IMR-90 (cell line): ENCODE measurements around the gene SPON1. TPM values are rescaled to one million over a fixed set of nuclear protein-coding genes. Genes with fewer than 3 reads are reported as not detected.

ENCODE experiments used
- ATAC-seq: fragments of 200-7000 bp; cut with Tn5 transposase; 2 replicates; pipeline ENCODE4 v1.9.1; 2020; ENCODE audit warnings: low read depth, mild to moderate bottlenecking, moderate library complexity
- BruUV-seq: library from RNA; stranded (reverse); fragments of 400-500 nt; replicated peaks from 2 replicates; lab custom pipeline; 2021; lab: Mats Ljungman, UMichigan
- CTCF ChIA-PET: fragments of 300-600 bp; formaldehyde crosslinking; extraction: SDS; loops from one replicate; lab custom pipeline; 2021; ENCODE audit warnings: antibody characterized with exemption; lab: Yijun Ruan, JAX
- POLR2A ChIA-PET: fragments of 300-600 bp; sonication (Branson Sonifier 250); formaldehyde crosslinking; loops from one replicate; lab custom pipeline; 2022; ENCODE audit warnings: antibody characterized with exemption; ENCODE audit not compliant: unreplicated experiment; lab: Charles Lee
- DNase-seq: peaks from one replicate; pipeline ENCODE4 v3.0.0; 2013
- H2AFZ ChIP-seq: replicated peaks from 2 replicates; pipeline ENCODE3; 2013; ENCODE audit warnings: low read length, mild to moderate bottlenecking; ENCODE audit not compliant: poor library complexity
- H2AK5ac ChIP-seq: 2 replicates; pipeline ENCODE4 v1.6.1; 2013; ENCODE audit warnings: low read depth, low read length, inconsistent platforms
- H2AK9ac ChIP-seq: replicated peaks from 2 replicates; pipeline ENCODE3; 2013; ENCODE audit warnings: mild to moderate bottlenecking, low read depth, low read length, moderate library complexity; ENCODE audit not compliant: poor library complexity
- H2BK120ac ChIP-seq: 2 replicates; pipeline ENCODE4 v1.6.1; 2013; ENCODE audit warnings: low read depth, low read length, inconsistent platforms
- H2BK15ac ChIP-seq: 3 replicates; pipeline ENCODE4 v1.6.1; 2013; ENCODE audit warnings: low read depth, low read length, inconsistent platforms
- H2BK20ac ChIP-seq: 2 replicates; pipeline ENCODE4 v1.6.1; 2013; ENCODE audit warnings: low read depth, mild to moderate bottlenecking, inconsistent platforms, low read length, moderate library complexity
- H2BK5ac ChIP-seq: 2 replicates; pipeline ENCODE4 v1.6.1; 2013; ENCODE audit warnings: mild to moderate bottlenecking, low read depth, low read length, inconsistent platforms; ENCODE audit not compliant: poor library complexity, severe bottlenecking
- H3K14ac ChIP-seq: replicated peaks from 2 replicates; pipeline ENCODE4 v1.6.1; 2013; ENCODE audit warnings: low read depth, low read length, inconsistent platforms
- H3K18ac ChIP-seq: 2 replicates; pipeline ENCODE4 v1.6.1; 2013; ENCODE audit warnings: low read depth, low read length, control low read depth
- H3K23ac ChIP-seq: 2 replicates; pipeline ENCODE4 v1.6.1; 2013; ENCODE audit warnings: low read depth, low read length, inconsistent platforms
- H3K27ac ChIP-seq: 2 replicates; pipeline ENCODE4 v1.5.1; 2013; ENCODE audit warnings: mild to moderate bottlenecking, control low read depth, low read length; ENCODE audit not compliant: insufficient read depth
- H3K27me3 ChIP-seq: 2 replicates; pipeline ENCODE4 v1.6.1; 2013; ENCODE audit warnings: low read length; ENCODE audit not compliant: control insufficient read depth, insufficient read depth
- H3K36me3 ChIP-seq: 2 replicates; pipeline ENCODE4 v1.6.1; 2013; ENCODE audit warnings: low read length, mixed read lengths; ENCODE audit not compliant: control insufficient read depth, insufficient read depth
- H3K4ac ChIP-seq: 2 replicates; pipeline ENCODE4 v1.6.1; 2013; ENCODE audit warnings: low read depth, low read length, inconsistent platforms
- H3K4me1 ChIP-seq: 2 replicates; pipeline ENCODE4 v1.6.1; 2013; ENCODE audit warnings: low read length, mixed read lengths; ENCODE audit not compliant: control insufficient read depth, insufficient read depth
- H3K4me2 ChIP-seq: 2 replicates; pipeline ENCODE4 v1.6.1; 2013; ENCODE audit warnings: low read depth, mild to moderate bottlenecking, control low read depth, low read length, moderate library complexity
- H3K4me3 ChIP-seq: 2 replicates; pipeline ENCODE4 v1.5.1; 2013; ENCODE audit warnings: low read depth, mild to moderate bottlenecking, control low read depth, low read length, moderate library complexity; ENCODE audit not compliant: insufficient read depth
- H3K56ac ChIP-seq: 2 replicates; pipeline ENCODE4 v1.6.1; 2013; ENCODE audit warnings: low read length, inconsistent platforms; ENCODE audit not compliant: insufficient read depth; ENCODE audit errors: extremely low read depth
- H3K79me1 ChIP-seq, 2 experiments: 2 replicates each; pipeline ENCODE4 v1.6.1; 2013; ENCODE audit warnings: low read length in 2 of 2, inconsistent platforms in 1 of 2, low read depth in 1 of 2
- H3K9ac ChIP-seq: 2 replicates; pipeline ENCODE4 v1.6.1; 2013; ENCODE audit warnings: low read depth, low read length, control low read depth
- H3K9me1 ChIP-seq: 2 replicates; pipeline ENCODE4 v1.6.1; 2013; ENCODE audit warnings: low read length, inconsistent platforms; ENCODE audit not compliant: insufficient read depth
- H3K9me3 ChIP-seq: 2 replicates; pipeline ENCODE4 v1.6.1; 2013; ENCODE audit warnings: low read length; ENCODE audit not compliant: control insufficient read depth, insufficient read depth
- H4K20me1 ChIP-seq: 2 replicates; pipeline ENCODE4 v1.6.1; 2013; ENCODE audit warnings: low read length, inconsistent platforms; ENCODE audit not compliant: insufficient read depth
- H4K5ac ChIP-seq: 2 replicates; pipeline ENCODE4 v1.6.1; 2013; ENCODE audit warnings: mild to moderate bottlenecking, low read depth, low read length, control low read depth
- H4K8ac ChIP-seq, 2 experiments: 2 replicates each; pipeline ENCODE4 v1.6.1; 2013; ENCODE audit warnings: low read depth in 2 of 2, low read length in 2 of 2, control low read depth in 1 of 2, inconsistent platforms in 1 of 2
- H4K91ac ChIP-seq: 2 replicates; pipeline ENCODE4 v1.6.1; 2013; ENCODE audit warnings: low read depth, low read length, inconsistent platforms; ENCODE audit not compliant: insufficient read depth
- BHLHE40 ChIP-seq: fragments of 150-350 bp; IDR thresholded peaks from 2 replicates; pipeline ENCODE4 v1.6.1; 2016; ENCODE audit warnings: mild to moderate bottlenecking, low read depth, low read length
- CEBPB ChIP-seq: IDR thresholded peaks from 2 replicates; pipeline ENCODE4 v1.6.1; 2012; ENCODE audit warnings: low read depth, low read length, improper control_type of control experiment
- CHD1 ChIP-seq: IDR thresholded peaks from 2 replicates; pipeline ENCODE4 v1.6.1; 2012; ENCODE audit warnings: low read depth, low read length, improper control_type of control experiment
- FOS ChIP-seq: fragments of 150-350 bp; IDR thresholded peaks from 2 replicates; pipeline ENCODE4 v1.6.1; 2016; ENCODE audit warnings: low read depth, low read length
- MAFK ChIP-seq: IDR thresholded peaks from 2 replicates; pipeline ENCODE4 v1.6.1; 2012; ENCODE audit warnings: low read depth, low read length, improper control_type of control experiment
- MAZ ChIP-seq: IDR thresholded peaks from 2 replicates; pipeline ENCODE4 v1.6.1; 2012; ENCODE audit warnings: low read depth, mild to moderate bottlenecking, low read length, improper control_type of control experiment, moderate library complexity, borderline replicate concordance
- MXI1 ChIP-seq: IDR thresholded peaks from 2 replicates; pipeline ENCODE4 v1.6.1; 2012; ENCODE audit warnings: low read depth, mild to moderate bottlenecking, low read length, moderate library complexity, borderline replicate concordance
- NFE2L2 ChIP-seq: fragments of 150-350 bp; IDR thresholded peaks from 2 replicates; pipeline ENCODE4 v1.6.1; 2016; ENCODE audit warnings: low read depth, mild to moderate bottlenecking, low read length
- POLR2A ChIP-seq: IDR thresholded peaks from 2 replicates; pipeline ENCODE4 v1.6.1; 2012; ENCODE audit warnings: mild to moderate bottlenecking, low read depth, low read length
- RAD21 ChIP-seq: IDR thresholded peaks from 2 replicates; pipeline ENCODE4 v1.6.1; 2012; ENCODE audit warnings: low read length, improper control_type of control experiment
- RCOR1 ChIP-seq: IDR thresholded peaks from 2 replicates; pipeline ENCODE4 v1.6.1; 2012; ENCODE audit warnings: mild to moderate bottlenecking, low read length, improper control_type of control experiment; ENCODE audit not compliant: insufficient replicate concordance
- RFX5 ChIP-seq: IDR thresholded peaks from 2 replicates; pipeline ENCODE4 v1.8.0; 2012; ENCODE audit warnings: low read depth, mild to moderate bottlenecking, low read length, moderate library complexity
- SMC3 ChIP-seq: fragments of 150-350 bp; IDR thresholded peaks from 2 replicates; pipeline ENCODE4 v1.6.1; 2016; ENCODE audit warnings: low read depth, mild to moderate bottlenecking, antibody characterized with exemption, low read length, moderate library complexity
- WGBS, 2 experiments: methylation state at CpG; one replicate each; pipeline versions ENCODE4 v1.1.5 to v1.1.7; 2013; ENCODE audit warnings: missing lambda C conversion rate in 2 of 2; ENCODE audit not compliant: insufficient read length in 1 of 2; ENCODE audit errors: extremely low coverage in 2 of 2; 5-methylcytosine and 5-hydroxymethylcytosine counted together
- dilution Hi-C: fragments of 300-500 bp; cut with HindIII; formaldehyde crosslinking; loops from one replicate; pipeline ENCODE4 v1.14.3; 2018; ENCODE audit warnings: low sequenced_read_pairs; ENCODE audit not compliant: unreplicated experiment
- in situ Hi-C: fragments of 300-500 bp; cut with MboI; formaldehyde crosslinking; loops from 3 replicates; pipeline ENCODE4 v1.14.3; 2019; ENCODE audit warnings: low sequenced_read_pairs, inconsistent platforms, mixed read lengths
- intact Hi-C: fragments of 100-400 bp; cut with micrococcal nuclease; formaldehyde crosslinking; loops from 2 replicates; pipeline ENCODE4 v1.10.0; 2022
- polyA plus RNA-seq, 3 experiments: library from polyadenylated mRNA; depleted of rRNA; stranded (reverse); fragments of >200 nt; gene quantifications; 2 replicates each; pipeline ENCODE4 v1.2.3, GENCODE V29; 2012; ENCODE audit warnings: low replicate concordance in 1 of 3
- total RNA-seq: library from RNA; depleted of rRNA; stranded (reverse); fragments of >200 nt; gene quantifications from 2 replicates; pipeline ENCODE4 v1.2.3, GENCODE V29; 2012
- TF ChIP-seq, protein P1 (sequence below): fragments of 150-350 bp; IDR thresholded peaks from 2 replicates; pipeline ENCODE4 v1.6.1; 2016; ENCODE audit warnings: low read depth, mild to moderate bottlenecking, low read length, moderate library complexity, borderline replicate concordance
- TF ChIP-seq, protein P2 (sequence below): conservative IDR thresholded peaks from 2 replicates; pipeline ENCODE4 v1.5.1; 2012; ENCODE audit warnings: mild to moderate bottlenecking, low read depth, low read length, improper control_type of control experiment
- TF ChIP-seq, protein P3 (sequence below): fragments of 150-350 bp; IDR thresholded peaks from 2 replicates; pipeline ENCODE4 v1.6.1; 2017; ENCODE audit warnings: mild to moderate bottlenecking, antibody characterized with exemption, low read length, low read depth

Gene SPON1
- total and polyA plus RNA-seq, 2 of the 4 experiments (the other 2 are of a cell fraction), result 0.62 to 0.72 TPM

DNA sequence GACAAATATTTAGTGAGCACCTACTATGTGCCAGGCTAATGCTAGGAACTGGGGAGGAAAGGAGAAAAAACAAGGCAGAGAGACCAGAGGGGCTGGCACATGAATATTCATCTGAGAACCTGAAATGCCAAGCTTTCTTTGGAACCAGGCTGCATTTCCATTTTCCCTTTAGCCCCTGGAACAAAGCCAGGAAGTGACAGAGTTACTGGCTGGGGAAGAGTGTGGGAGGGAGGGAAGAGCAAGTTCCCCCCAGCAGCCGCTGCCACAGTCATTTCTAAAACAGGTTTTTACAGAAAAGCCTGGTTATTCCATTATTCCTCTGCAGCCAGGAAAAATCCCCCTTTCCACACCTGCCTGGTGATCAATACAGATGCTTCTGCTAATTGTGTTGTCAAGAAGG, 97.0 kb downstream of the SPON1 start:
- Histone ChIP-seq H2BK20ac (no peak overlapping the region), H2BK5ac (no peak overlapping the region), H3K79me1 (no peaks in the 10 kb centered on the region), H3K18ac (no peak overlapping the region), H4K91ac (no peak overlapping the region), H2AFZ (no peak overlapping the region), H2AK9ac (no peak overlapping the region), H2BK15ac (no peak overlapping the region), H3K36me3 (no peaks in the 10 kb centered on the region), H3K4me1 (no peaks in the 10 kb centered on the region), H2BK120ac (no peak overlapping the region), H3K27me3 (peaks cover 4% of the 10 kb centered on the region; the same call in 1 of the 2 replicates), H4K5ac (no peak overlapping the region), H4K20me1 (no peaks in the 10 kb centered on the region), H4K8ac (no peak overlapping the region), H3K4ac (no peak overlapping the region), H3K27ac (no peak overlapping the region), H3K56ac (no peak overlapping the region), H3K23ac (no peak overlapping the region), H3K4me2 (no peak overlapping the region), H3K9me1 (no peaks in the 10 kb centered on the region), H3K9ac (no peak overlapping the region), H3K4me3 (no peak overlapping the region), H3K14ac (no peak overlapping the region), H3K9me3 (no peaks in the 10 kb centered on the region), H2AK5ac (no peak overlapping the region)
- in situ Hi-C loops, result no loop called here
- intact Hi-C loops, result no loop called here
- ATAC-seq (no peak), DNase-seq (no peak)
- TF ChIP-seq MXI1, result no peak
- no peak for TF ChIP-seq SMC3
- TF ChIP-seq, protein P1, sequence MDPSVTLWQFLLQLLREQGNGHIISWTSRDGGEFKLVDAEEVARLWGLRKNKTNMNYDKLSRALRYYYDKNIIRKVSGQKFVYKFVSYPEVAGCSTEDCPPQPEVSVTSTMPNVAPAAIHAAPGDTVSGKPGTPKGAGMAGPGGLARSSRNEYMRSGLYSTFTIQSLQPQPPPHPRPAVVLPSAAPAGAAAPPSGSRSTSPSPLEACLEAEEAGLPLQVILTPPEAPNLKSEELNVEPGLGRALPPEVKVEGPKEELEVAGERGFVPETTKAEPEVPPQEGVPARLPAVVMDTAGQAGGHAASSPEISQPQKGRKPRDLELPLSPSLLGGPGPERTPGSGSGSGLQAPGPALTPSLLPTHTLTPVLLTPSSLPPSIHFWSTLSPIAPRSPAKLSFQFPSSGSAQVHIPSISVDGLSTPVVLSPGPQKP, result no peak
- TF ChIP-seq BHLHE40, result no peak
- no peak for TF ChIP-seq RCOR1
- TF ChIP-seq, protein P2, sequence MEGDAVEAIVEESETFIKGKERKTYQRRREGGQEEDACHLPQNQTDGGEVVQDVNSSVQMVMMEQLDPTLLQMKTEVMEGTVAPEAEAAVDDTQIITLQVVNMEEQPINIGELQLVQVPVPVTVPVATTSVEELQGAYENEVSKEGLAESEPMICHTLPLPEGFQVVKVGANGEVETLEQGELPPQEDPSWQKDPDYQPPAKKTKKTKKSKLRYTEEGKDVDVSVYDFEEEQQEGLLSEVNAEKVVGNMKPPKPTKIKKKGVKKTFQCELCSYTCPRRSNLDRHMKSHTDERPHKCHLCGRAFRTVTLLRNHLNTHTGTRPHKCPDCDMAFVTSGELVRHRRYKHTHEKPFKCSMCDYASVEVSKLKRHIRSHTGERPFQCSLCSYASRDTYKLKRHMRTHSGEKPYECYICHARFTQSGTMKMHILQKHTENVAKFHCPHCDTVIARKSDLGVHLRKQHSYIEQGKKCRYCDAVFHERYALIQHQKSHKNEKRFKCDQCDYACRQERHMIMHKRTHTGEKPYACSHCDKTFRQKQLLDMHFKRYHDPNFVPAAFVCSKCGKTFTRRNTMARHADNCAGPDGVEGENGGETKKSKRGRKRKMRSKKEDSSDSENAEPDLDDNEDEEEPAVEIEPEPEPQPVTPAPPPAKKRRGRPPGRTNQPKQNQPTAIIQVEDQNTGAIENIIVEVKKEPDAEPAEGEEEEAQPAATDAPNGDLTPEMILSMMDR, result no peak
- TF ChIP-seq POLR2A, result no peak
- TF ChIP-seq FOS, result no peak
- TF ChIP-seq CHD1, result no peak
- no peak for TF ChIP-seq MAFK
- TF ChIP-seq RAD21, result no peak
- TF ChIP-seq CEBPB, result no peak
- TF ChIP-seq, protein P3, sequence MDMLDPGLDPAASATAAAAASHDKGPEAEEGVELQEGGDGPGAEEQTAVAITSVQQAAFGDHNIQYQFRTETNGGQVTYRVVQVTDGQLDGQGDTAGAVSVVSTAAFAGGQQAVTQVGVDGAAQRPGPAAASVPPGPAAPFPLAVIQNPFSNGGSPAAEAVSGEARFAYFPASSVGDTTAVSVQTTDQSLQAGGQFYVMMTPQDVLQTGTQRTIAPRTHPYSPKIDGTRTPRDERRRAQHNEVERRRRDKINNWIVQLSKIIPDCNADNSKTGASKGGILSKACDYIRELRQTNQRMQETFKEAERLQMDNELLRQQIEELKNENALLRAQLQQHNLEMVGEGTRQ, result no peak
- TF ChIP-seq MAZ, result no peak
- TF ChIP-seq NFE2L2, result no peak
- no peak for TF ChIP-seq RFX5
- WGBS, 2 experiments, result no CpG with 5 or more reads among the region's 1 CpG
- POLR2A ChIA-PET, result interaction anchor here (0.6 kb wide), 1 partner anchor 437 kb away, joined by 6 read pairs; no protein-coding TSS in a partner anchor
- BruUV-seq, result no TSS peak
- dilution Hi-C loops, result no loop called here
- CTCF ChIA-PET, result no interaction called here
